Mammary epithelial cell (primary cell): ENCODE results near the gene L3MBTL3.

Experiments
- CTCF ChIP-seq, 2 donors: IDR thresholded peaks in 1 of 2; conservative IDR thresholded peaks in 1 of 2; 2 replicates each; pipeline ENCODE4 v1.5.1; 2011 to 2012; ENCODE audit warnings: inconsistent platforms in 2 of 2, low read length in 2 of 2, mild to moderate bottlenecking in 2 of 2, control low read depth in 1 of 2, low read depth in 1 of 2; ENCODE audit not compliant: insufficient read depth in 1 of 2; ENCODE audit errors: extremely low read depth in 1 of 2
- EZH2 ChIP-seq: IDR thresholded peaks from 2 replicates; pipeline ENCODE4 v1.6.1; 2012; ENCODE audit warnings: low read length, inconsistent platforms, borderline replicate concordance

- TF ChIP-seq EZH2 (no peak), CTCF (conservative IDR thresholded peaks at IDR 0.05 in 1 of 2, IDR thresholded peaks at IDR 0.05 in 1 of 2; ENCODE audit: extremely low read depth in 1 of 2, insufficient read depth in 1 of 2, low read depth in 1 of 2, low read length in 2 of 2) (no peak)
These were observed 170.0 kb downstream of the L3MBTL3 start for GRCh38 chr6:130188207-130188899.
